GM19455 (cell line): ENCODE results near the gene MAP6.

ENCODE experiments used
- ATAC-seq: cut with Tn5 transposase; IDR thresholded peaks from one replicate; pipeline ENCODE4 v1.9.1; 2021; ENCODE audit not compliant: unreplicated experiment

MAP6 gene

DNA sequence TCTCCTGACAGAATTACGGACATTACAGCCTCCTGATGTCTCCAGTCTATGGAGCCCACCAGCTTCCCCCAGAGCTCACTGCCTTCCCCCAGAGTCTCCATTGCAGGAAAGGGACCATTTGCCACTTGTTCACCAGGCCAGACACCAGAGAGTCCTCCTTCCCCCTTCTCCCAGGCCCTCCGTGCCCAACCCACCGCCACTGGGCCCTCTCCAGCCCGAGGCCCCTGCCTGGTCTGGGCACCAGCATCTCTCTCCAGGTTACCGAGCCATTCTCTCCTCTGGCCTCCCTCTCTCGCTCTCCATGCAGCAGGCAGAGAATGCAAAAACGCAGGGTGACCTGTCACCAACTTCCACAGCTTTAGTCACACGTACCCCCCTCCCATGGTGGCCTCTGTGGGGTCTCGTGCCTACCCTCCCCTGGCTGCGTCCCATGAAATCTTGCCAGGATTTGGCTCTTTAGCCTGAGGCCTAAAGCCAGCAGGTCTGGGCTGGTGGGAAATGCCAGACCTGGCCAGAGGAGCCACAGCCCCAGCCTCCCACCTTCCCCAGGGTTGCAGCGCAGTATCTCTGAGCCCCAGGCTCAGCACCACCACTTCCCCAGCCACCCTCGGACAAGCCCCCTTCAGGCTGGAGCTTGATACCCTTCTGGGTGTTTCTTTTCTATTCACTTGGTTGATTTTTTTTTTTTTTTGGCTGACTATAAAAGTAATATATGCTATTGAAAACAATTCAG, 113.6 kb downstream of the MAP6 start:
- no peak for ATAC-seq

DNA sequence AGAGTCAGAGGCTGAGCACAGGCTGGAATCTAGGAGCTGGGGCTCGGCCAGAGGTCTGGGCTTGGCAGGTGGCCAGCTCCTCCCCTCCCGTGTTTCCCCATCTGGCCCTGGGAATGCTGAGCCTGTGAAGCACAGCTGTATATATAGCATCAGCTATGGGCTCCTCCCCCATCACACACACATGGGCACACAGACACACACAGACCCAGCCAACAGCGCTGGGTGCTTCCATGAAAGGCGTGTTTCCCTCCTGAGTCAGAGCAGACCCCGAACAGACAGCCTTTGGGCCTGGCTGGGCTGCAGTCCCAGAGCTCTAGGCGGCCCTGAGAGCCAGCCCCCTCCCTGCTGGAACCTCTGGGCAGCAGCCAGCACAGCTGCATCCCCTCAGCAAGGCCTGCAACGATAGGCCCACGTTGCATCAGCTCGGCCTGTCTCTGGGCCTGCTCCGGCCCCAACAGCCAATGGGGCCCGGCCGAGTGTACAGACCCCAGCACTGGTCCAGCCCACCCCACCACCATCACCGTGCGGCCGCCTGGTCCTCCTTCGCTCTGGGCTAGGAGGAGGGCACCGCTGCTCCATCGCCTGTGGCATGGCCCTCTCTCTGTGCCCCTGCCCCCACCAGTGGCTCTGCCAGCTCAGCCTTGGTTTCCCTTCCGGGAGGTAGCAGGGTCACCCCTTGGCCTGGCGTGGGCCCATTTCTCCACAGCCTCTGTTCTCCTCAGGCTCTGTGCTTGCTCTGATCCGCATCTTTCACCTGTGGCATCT, 114.4 kb downstream of the MAP6 start:
- no peak for ATAC-seq

DNA sequence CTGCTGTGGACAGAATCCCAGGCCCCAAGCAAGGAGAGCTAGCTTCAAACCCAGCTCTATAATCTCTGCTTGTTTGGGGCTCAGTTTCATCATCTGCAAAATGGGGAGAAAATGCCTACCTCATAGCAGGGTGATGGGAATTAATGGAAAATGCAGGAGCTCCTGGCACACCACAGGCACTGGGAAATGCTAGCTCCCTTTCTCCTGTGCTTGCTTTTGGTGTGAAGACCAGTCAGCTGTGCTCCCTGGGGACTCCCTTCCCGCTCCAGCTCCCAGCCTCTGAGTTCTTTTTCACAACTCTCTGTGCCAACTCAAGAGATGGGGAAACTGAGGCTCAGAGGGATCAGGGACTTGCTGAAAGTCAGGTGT, 115.0 kb downstream of the MAP6 start:
- no peak for ATAC-seq

DNA sequence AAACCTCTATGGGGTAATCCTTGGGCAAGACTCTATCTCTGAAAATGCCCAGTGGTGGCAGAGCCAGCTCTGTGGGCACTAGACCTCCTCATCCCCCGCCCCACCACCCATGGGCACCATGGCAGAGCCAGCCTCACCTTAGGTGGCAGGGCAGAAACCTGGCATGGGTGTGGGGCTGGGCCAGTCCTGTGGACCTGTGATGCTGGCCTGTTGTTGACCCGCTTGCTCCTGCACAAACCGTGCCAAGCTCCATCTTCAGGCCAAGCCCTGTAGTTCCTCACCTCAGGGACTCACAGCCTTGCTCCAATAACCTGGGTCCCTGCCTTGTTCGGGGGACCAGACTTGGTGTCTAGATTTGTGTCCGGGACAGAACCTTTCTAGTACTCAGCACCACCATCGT, 115.7 kb downstream of the MAP6 start:
- ATAC-seq = no peak

DNA sequence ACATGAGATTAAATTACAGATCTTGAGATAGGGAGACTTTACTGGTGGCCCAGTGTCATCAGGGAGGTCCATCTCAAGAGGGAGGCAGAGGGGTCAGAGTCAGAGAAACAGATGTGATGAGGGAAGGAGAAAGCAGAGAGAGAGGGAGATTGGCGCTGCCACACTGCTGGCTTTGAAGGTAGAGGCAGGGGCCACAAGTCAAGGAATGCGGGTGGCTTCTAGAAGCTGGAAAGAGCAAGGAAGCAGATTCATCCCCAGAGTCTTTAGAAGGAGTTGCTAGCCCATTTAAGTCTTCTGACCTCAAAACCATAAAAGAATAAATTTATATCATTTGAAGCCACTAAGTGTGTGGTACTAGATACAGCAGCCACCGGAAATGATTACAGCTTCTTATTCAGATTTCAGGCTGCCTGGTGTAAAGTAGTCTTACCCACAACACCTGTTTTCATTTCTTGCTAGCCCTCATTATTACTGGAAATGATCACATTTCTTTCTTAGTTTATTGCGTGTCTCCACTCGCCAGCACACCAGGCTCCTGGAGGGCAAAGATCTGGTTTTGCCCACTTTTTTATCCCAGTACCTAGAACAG, 119.4 kb downstream of the MAP6 start:
- no peak for ATAC-seq

DNA sequence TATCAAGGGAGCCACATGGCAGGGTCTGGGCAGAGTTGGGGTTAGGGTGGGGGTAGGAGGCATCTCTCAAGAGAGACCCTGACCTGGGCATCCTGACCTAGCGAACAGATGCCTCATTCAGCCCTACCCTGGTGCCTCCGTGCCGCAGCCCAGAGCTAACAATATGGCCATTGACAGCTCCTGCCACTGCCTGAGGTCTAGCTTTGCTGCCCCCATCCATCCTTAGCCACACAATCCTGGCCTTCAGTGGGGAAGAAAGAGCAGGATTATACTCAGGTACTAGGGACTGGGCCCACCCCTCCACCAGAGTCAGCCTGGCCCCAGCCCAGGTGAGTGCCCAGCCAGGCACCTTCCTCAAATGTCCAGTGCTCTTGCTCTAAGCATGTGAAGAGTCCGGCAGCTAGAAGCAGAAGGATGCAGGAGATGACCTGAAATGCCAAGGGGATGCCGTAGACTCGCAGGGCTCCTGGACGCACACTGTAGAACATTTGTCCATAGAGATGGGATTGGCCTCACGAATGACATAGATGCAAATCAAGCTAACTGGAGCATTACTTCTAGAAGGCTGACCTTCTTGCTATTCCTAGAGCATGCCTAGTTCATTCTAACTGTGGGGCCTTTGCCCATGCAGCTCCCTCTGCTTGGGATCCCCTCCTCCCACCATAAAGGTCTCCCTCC, 120.1 kb downstream of the MAP6 start:
- ATAC-seq = no peak

DNA sequence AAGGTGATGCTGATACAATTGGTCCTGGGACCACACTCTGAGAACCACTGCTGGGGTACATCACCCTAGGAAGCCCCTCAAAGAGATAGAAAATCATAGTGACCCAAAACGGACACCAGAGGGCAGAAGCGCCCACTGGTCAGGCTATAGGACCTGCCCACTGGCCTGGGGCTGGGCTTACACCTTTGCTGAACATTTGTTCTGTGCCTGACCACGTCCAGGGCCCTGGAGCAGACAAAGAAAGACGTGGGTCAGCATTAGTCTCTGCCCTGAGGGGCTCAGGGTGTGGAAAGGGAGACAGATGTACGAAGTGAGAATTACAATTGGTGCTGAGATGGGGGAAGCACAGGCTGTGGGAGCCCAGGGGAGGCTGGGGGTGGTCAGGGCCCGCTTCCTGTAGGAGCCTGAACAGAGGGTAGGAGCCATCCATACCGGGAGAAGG, 121.2 kb downstream of the MAP6 start:
- no peak for ATAC-seq

DNA sequence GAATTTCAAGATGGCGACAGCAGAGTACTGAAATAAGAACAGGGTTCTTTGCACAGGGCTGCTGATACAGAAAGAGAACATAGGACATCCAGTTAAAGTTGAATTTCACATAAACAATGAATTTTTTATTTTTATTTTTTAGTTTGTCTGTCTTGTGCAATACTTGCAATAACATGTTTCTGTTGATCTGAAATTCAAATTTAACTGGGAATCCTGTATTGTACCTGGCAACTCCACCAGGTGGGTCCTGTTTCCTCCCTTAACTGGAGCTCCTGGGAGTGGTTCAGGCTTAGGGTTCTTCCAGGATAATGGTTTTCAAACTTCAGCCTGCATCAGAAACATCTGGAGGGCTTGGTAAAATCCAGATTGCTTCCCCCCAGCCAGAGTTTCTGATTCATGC, 121.7 kb downstream of the MAP6 start:
- no peak for ATAC-seq

DNA sequence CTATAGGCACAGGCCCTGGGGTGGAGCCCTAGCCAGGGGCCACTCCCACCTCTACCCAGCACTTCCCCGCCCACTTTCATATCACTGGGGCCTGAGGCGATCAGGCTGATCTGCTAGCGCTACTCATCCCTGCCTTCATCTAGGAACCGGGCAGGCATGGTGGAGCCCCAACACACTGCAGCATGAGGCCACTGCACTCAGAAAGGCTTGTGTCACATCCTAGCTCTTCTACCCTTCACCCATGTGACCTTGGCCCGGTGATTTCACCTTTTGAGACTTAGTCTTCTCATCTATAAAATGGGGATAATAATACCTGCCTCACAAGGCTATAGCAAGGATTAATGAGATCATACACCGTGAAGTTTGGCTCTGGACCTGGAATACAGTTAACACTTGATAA, 125.0 kb downstream of the MAP6 start:
- ATAC-seq = no peak

DNA sequence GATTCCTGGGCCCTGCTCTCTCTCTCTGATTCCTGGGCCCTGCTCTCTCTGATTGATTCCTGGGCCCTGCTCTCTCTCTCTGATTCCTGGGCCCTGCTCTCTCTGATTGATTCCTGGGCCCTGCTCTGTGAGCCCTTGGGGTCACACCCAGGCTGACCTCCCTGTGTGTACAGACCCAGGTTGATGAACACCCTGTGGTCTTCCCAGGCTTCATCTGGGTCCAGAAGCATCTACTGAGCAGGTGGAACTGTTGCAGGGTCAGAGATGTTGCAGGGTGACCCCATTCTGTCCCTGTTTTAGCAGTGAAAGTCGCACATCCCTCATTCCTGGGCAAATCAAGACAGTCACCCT, 126.8 kb downstream of the MAP6 start:
- no peak for ATAC-seq

DNA sequence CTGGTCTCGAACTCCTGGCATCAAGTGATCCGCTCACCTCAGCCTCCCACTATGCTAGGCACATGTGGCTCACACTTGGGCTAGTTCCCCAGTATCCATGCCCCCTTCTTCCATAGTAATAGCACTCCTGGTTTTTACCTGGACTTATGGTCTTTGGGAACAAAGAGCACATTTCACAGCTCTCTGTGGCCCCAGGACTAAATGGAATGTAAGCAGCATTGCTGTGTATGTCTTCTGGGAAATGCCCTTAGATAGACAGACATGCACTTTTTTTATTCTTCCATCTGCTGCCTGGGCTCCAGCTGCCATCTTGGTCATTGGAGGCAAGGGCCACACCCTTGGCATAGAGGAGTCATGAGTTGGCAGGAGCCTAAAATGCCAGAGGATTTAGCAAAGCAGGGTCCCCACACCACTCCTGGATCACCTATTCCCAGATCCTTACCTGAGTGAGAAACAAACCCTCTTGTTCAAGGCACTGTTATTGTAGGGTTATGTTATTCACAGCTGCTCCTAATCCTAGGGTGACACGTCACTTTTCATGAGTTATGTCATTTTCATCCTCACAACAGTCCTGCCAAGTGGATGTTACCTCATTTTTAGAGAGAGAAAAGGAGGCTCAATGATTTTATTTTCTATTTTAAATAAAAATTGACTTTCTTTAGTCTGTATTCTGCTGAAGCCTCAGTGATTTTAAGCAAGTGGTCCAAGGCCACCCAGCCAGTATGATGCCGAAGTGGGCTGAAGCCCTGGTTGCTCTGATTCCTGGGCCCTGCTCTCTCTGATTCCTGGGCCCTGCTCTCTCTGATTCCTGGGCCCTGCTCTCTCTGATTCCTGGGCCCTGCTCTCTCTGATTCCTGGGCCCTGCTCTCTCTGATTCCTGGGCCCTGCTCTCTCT, 127.4 kb downstream of the MAP6 start:
- no peak for ATAC-seq

DNA sequence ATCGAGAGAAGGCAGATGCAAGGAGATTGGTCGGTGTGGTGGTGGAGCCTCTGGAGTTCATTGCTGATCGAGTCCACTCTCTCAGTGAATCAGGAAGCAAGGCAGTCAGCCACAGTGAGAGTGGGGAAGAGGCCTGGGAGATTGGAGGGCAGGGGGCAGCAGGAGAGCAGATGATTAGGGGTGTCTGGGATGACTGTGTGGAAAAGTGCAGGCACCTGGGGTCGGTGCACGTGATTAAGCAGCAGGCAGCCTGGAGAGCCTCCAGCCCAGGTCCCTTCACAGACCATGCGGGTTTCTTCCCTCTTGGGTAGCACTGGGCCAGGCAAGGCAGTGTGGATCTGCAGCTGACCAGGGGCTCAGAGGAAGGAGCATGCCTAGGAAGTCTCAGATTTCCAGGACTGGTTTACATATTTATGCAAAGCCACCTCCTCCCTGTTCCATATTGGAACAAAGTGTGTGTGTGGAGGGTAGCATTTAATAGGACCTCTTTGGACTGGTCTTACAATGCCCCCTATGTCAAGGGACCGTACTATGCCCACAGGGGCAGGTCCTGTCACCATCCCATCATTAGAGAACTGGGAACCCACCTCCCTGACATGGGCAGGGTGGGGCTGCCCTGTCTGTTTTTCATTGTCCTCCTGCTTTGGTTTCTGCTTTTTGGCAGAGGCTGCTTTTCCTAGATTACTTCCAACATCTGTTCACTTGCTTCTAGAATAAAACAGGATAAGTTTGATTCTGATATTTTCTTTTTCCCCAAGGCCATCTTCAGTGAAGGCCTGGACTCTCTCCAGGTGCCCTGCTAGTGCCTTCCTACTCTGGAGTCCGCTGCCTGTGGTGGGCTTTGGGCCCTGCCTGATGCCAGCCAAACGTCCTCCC, 129.1 kb downstream of the MAP6 start:
- no peak for ATAC-seq

DNA sequence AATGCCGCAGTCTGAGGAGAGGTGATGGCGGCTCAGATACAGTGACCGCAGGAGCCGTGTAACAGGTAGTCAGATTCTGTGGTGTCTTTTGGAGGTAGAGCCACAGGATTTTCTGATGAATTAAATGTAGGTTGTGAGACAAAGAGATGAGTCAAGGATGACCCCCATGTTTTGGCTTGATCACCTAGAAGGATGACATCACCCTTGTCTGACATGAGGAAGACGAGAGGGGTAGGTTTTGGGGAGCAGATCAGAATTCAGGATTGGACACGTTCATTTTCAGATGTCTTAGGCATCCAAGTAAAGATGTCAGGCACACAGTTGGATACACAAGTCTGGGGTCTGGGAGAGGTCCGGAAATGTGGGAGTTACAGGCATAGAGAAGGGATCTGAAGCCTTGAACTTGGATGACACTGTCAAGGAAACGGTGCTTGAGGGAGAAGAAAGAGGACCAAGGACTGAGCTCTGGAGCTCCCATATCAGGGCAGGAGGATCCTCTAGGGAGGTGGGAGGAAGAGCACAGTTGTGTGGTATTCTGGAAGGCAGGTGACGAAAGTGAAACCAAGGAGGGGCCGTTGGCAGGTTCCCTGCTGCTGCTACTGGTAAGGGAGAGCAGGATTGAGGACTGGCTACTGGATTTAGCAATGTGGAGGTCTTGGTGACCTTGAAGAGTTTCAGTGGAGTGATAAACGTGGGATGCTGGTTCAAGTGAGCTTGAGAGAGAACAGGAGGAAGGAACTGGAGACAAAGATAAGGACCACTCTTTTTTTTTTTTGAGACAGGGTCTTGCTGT, 130.5 kb downstream of the MAP6 start:
- no peak for ATAC-seq

DNA sequence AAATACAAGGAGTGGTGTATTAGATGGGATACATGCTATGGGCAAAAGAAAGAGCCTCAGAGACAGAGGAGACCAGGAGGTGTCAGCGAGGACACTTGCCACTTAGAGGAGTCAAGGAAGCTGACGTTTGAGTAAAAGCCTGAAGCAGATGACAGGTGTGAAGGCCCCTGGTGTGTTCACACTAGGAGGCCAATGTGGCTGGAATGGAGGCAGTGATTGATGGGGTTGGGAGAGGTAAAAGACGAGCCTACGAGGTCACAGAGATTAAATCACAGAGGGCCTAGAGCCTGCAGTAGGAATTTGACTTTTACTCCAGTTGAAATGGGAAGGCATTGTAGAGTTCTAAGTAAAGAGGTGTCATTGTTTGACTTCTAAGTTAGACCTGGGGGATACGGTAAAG, 131.1 kb downstream of the MAP6 start:
- no peak for ATAC-seq
